ENCODE data around the gene PCID2.

PCID2 gene

GRCh38 chr13:113203507-113204377 is 4.7 kb downstream of the PCID2 start:
- no peak for TF ChIP-seq CTCF (IDR thresholded peaks at IDR 0.05; ENCODE audit: control insufficient read depth, insufficient read depth, low read depth, low read length, missing control alignments)
- H3K4me3 ChIP-seq (ENCODE audit: control insufficient read depth, low read depth, low read length), result no peak overlapping the region
- DNase-seq (ENCODE audit: low read depth), result no peak

GRCh38 chr13:113202912-113203311 is 5.6 kb downstream of the PCID2 start:
- no peak for DNase-seq (ENCODE audit: low read depth)
- H3K4me3 ChIP-seq (ENCODE audit: control insufficient read depth, low read depth, low read length), result no peak overlapping the region
- TF ChIP-seq CTCF (IDR thresholded peaks at IDR 0.05; ENCODE audit: control insufficient read depth, insufficient read depth, low read depth, low read length, missing control alignments), result no peak

- no peak for DNase-seq (ENCODE audit: low read depth)
- no peak overlapping the region for H3K4me3 ChIP-seq (ENCODE audit: control insufficient read depth, low read depth, low read length)
- no peak for TF ChIP-seq CTCF (IDR thresholded peaks at IDR 0.05; ENCODE audit: control insufficient read depth, insufficient read depth, low read depth, low read length, missing control alignments)
These were observed 6.7 kb downstream of the PCID2 start for GRCh38 chr13:113201815-113202214.

- H3K4me3 ChIP-seq (ENCODE audit: control insufficient read depth, low read depth, low read length), result no peak overlapping the region
- no peak for TF ChIP-seq CTCF (IDR thresholded peaks at IDR 0.05; ENCODE audit: control insufficient read depth, insufficient read depth, low read depth, low read length, missing control alignments)
- no peak for DNase-seq (ENCODE audit: low read depth)
These were observed 11.3 kb downstream of the PCID2 start for GRCh38 chr13:113196970-113197737.

GRCh38 chr13:113195360-113195759 is 13.1 kb downstream of the PCID2 start:
- no peak for TF ChIP-seq CTCF (IDR thresholded peaks at IDR 0.05; ENCODE audit: control insufficient read depth, insufficient read depth, low read depth, low read length, missing control alignments)
- no peak for DNase-seq (ENCODE audit: low read depth)
- H3K4me3 ChIP-seq (ENCODE audit: control insufficient read depth, low read depth, low read length), result no peak overlapping the region

GRCh38 chr13:113192902-113193301 is 15.6 kb downstream of the PCID2 start:
- no peak for TF ChIP-seq CTCF (IDR thresholded peaks at IDR 0.05; ENCODE audit: control insufficient read depth, insufficient read depth, low read depth, low read length, missing control alignments)
- no peak overlapping the region for H3K4me3 ChIP-seq (ENCODE audit: control insufficient read depth, low read depth, low read length)
- peak; percentile 61 for DNase-seq (ENCODE audit: low read depth)
